GM12878 (cell line): Measurements from ENCODE around the gene FXYD4. TPM values are rescaled to one million over a fixed set of nuclear protein-coding genes. Genes with fewer than 3 reads are reported as not detected.
"Not testable (repeated sequence)": the region's sequence is repeated elsewhere in the genome, so short reads cannot be mapped to it uniquely, and the experiment has no call there.

Experiments
- ATAC-seq: fragments of 200-7000 bp; cut with Tn5 transposase; 3 replicates; pipeline ENCODE4 v1.9.1; 2020; ENCODE audit warnings: mild to moderate bottlenecking, moderate library complexity
- BruUV-seq: library from RNA; stranded (reverse); fragments of 400-500 nt; replicated peaks from 2 replicates; lab custom pipeline; 2021; lab: Mats Ljungman, UMichigan
- CTCF ChIA-PET: fragments of 300-600 bp; sonication (Branson Sonifier 250); formaldehyde crosslinking; extraction: SDS; loops from one replicate; lab custom pipeline; 2021; ENCODE audit warnings: inconsistent platforms; lab: Yijun Ruan, JAX
- POLR2A ChIA-PET: fragments of 350-600 bp; formaldehyde crosslinking; extraction: SDS; loops from one replicate; lab custom pipeline; 2021; ENCODE audit warnings: inconsistent platforms; lab: Charles Lee
- RAD21 ChIA-PET: fragments of 300-600 bp; sonication (Branson Sonifier 250); formaldehyde crosslinking; loops from one replicate; lab custom pipeline; 2023; ENCODE audit warnings: antibody characterized with exemption; ENCODE audit not compliant: unreplicated experiment; lab: Charles Lee
- SMC1A ChIA-PET: fragments of 300-600 bp; sonication (Branson Sonifier 250); formaldehyde crosslinking; loops from one replicate; lab custom pipeline; 2023; ENCODE audit not compliant: unreplicated experiment, uncharacterized antibody; lab: Charles Lee
- DNase-seq: peaks from one replicate; pipeline ENCODE4 v3.0.0-alpha.2; 2011; ENCODE audit warnings: low read depth, low spot score
- FAIRE-seq: peaks from 3 replicates; lab custom pipeline; 2011; peaks lifted over from hg19 to GRCh38; lab: Jason Lieb, UNC
- H2AFZ ChIP-seq: 2 replicates; pipeline ENCODE4 v1.6.0; 2011; ENCODE audit warnings: low read depth, low read length, control low read depth; ENCODE audit not compliant: control insufficient read depth
- H3K27ac ChIP-seq: 2 replicates; pipeline ENCODE4 v1.5.1; 2011; ENCODE audit warnings: control low read depth; ENCODE audit not compliant: control insufficient read depth, insufficient read depth
- H3K27me3 ChIP-seq, 2 experiments: replicated peaks in 1 of 2; 2 replicates each; pipeline versions ENCODE4 v1.6.0 to v1.6.1; 2011; ENCODE audit warnings: low read length in 1 of 2; ENCODE audit not compliant: control insufficient read depth in 2 of 2, insufficient read depth in 2 of 2
- H3K36me3 ChIP-seq, 2 experiments: 2 replicates each; pipeline ENCODE4 v1.5.1; 2011; ENCODE audit warnings: low read length in 1 of 2; ENCODE audit not compliant: control insufficient read depth in 2 of 2, insufficient read depth in 2 of 2
- H3K4me1 ChIP-seq: 2 replicates; pipeline ENCODE4 v1.6.1; 2011; ENCODE audit warnings: mild to moderate bottlenecking, low read length, moderate library complexity, mixed read lengths; ENCODE audit not compliant: control insufficient read depth, insufficient read depth
- H3K4me2 ChIP-seq: 2 replicates; pipeline ENCODE4 v1.6.0; 2011; ENCODE audit warnings: control low read depth; ENCODE audit not compliant: control insufficient read depth, insufficient read depth
- H3K4me3 ChIP-seq: fragments of 200-600 bp; sonication (generic); 2 replicates; pipeline ENCODE4 v1.5.1; 2016
- H3K79me2 ChIP-seq: 2 replicates; pipeline ENCODE4 v1.6.0; 2011; ENCODE audit warnings: low read length; ENCODE audit not compliant: control insufficient read depth, insufficient read depth
- H3K9ac ChIP-seq: 2 replicates; pipeline ENCODE4 v1.8.0; 2011; ENCODE audit warnings: low read length, control low read depth, mixed read lengths; ENCODE audit not compliant: control insufficient read depth, insufficient read depth
- H3K9me3 ChIP-seq: replicated peaks from 3 replicates; pipeline ENCODE4 v1.5.1; 2011; ENCODE audit warnings: mild to moderate bottlenecking, low read length; ENCODE audit not compliant: control insufficient read depth, insufficient read depth
- H4K20me1 ChIP-seq: 2 replicates; pipeline ENCODE4 v1.6.0; 2011; ENCODE audit not compliant: control insufficient read depth, insufficient read depth
- BCLAF1 ChIP-seq: fragments of 450-650 bp; IDR thresholded peaks from 2 replicates; pipeline ENCODE4 v1.6.1; 2017; ENCODE audit warnings: antibody characterized with exemption, mild to moderate bottlenecking, moderate library complexity
- HSF1 ChIP-seq: fragments of 150-350 bp; IDR thresholded peaks from 2 replicates; pipeline ENCODE4 v1.6.1; 2014; ENCODE audit warnings: mild to moderate bottlenecking, low read depth, low read length
- WGBS: methylation state at CpG from one replicate; pipeline ENCODE4 v1.1.6; 2016; ENCODE audit warnings: low lambda C conversion rate; ENCODE audit not compliant: insufficient replicate concordance, insufficient coverage; ENCODE audit errors: missing lambda C conversion rate; 5-methylcytosine and 5-hydroxymethylcytosine counted together
- in situ Hi-C: fragments of 300-500 bp; cut with MboI; formaldehyde crosslinking; loops from 9 replicates; pipeline ENCODE4 v1.14.3; 2018; ENCODE audit warnings: mixed read lengths
- intact Hi-C: fragments of 100-400 bp; cut with micrococcal nuclease; formaldehyde crosslinking; loops from one replicate; pipeline ENCODE4 v1.14.2; 2022; ENCODE audit not compliant: unreplicated experiment
- polyA plus RNA-seq, 11 experiments: library from polyadenylated mRNA; depleted of rRNA in 4 of 11; unstranded in 6 of 11; stranded (reverse) in 5 of 11; fragments of >200 nt; fragmentation: Nextera tagmentation in 4 of 11; fragmentation: Illumina TruSeq in 1 of 11; extraction: Ambion mirVana in 4 of 11; extraction: Trizol in 1 of 11; gene quantifications; 1 replicate in 1 of 11; 2 replicates in 10 of 11; pipeline versions ENCODE4 v1.2.1 to v1.2.3, GENCODE V29; 2011 to 2016; ENCODE audit warnings: inconsistent platforms in 2 of 11, missing spikeins in 2 of 11, low read depth in 1 of 11
- total RNA-seq, 4 experiments: library from RNA; depleted of rRNA in 3 of 4; stranded (reverse); fragments of >200 nt in 3 of 4; fragmentation: Illumina TruSeq in 1 of 4; extraction: Trizol in 1 of 4; gene quantifications; 2 replicates each; pipeline versions ENCODE4 v1.2.1 to v1.2.3, GENCODE V29; 2013 to 2021

The FXYD4 gene
- total and polyA plus RNA-seq, 10 of the 15 experiments (the other 5 are each of a cell fraction or from before 2014, with no cell fraction given) = not detected

GRCh38 chr10:43327986-43328385, 43.5 kb upstream of the FXYD4 start (continued):
- TF ChIP-seq HSF1 (no peak), BCLAF1 (no peak)

- H3K27ac ChIP-seq, H3K27me3 ChIP-seq, ATAC-seq, in situ Hi-C loops, FAIRE-seq, H3K9ac ChIP-seq, H3K4me1 ChIP-seq, H3K9me3 ChIP-seq, POLR2A ChIA-PET, DNase-seq, H3K4me3 ChIP-seq, CTCF ChIA-PET, H3K36me3 ChIP-seq, H2AFZ ChIP-seq, H3K79me2 ChIP-seq, H4K20me1 ChIP-seq, SMC1A ChIA-PET, intact Hi-C loops, BruUV-seq, H3K4me2 ChIP-seq: not testable (repeated sequence)
- RAD21 ChIA-PET = interaction anchor here (0.7 kb wide), 1 partner anchor 24 kb away, joined by 3 read pairs; no protein-coding TSS in a partner anchor
- 59% methylated on average over 18 of the region's 18 CpGs for WGBS
Observed at GRCh38 chr10:43328810-43329209, 42.6 kb upstream of the FXYD4 start.

GRCh38 chr10:43329246-43329885, 42.1 kb upstream of the FXYD4 start:
- SMC1A ChIA-PET, in situ Hi-C loops, H3K9me3 ChIP-seq, H4K20me1 ChIP-seq, DNase-seq, H3K36me3 ChIP-seq, H3K27ac ChIP-seq, H2AFZ ChIP-seq, H3K79me2 ChIP-seq, RAD21 ChIA-PET, BruUV-seq, H3K27me3 ChIP-seq, CTCF ChIA-PET, H3K4me2 ChIP-seq, H3K4me3 ChIP-seq, H3K9ac ChIP-seq, ATAC-seq, H3K4me1 ChIP-seq, POLR2A ChIA-PET, intact Hi-C loops, FAIRE-seq: not testable (repeated sequence)
- WGBS = 69% methylated on average over 33 of the region's 40 CpGs
